Measurements from ENCODE around the gene ZFHX2. TPM values are rescaled to one million over a fixed set of nuclear protein-coding genes. Genes with fewer than 3 reads are reported as not detected.

Gene ZFHX2
- total RNA-seq, 1 experiment from 2014 or later, result 19.4 TPM

DNA sequence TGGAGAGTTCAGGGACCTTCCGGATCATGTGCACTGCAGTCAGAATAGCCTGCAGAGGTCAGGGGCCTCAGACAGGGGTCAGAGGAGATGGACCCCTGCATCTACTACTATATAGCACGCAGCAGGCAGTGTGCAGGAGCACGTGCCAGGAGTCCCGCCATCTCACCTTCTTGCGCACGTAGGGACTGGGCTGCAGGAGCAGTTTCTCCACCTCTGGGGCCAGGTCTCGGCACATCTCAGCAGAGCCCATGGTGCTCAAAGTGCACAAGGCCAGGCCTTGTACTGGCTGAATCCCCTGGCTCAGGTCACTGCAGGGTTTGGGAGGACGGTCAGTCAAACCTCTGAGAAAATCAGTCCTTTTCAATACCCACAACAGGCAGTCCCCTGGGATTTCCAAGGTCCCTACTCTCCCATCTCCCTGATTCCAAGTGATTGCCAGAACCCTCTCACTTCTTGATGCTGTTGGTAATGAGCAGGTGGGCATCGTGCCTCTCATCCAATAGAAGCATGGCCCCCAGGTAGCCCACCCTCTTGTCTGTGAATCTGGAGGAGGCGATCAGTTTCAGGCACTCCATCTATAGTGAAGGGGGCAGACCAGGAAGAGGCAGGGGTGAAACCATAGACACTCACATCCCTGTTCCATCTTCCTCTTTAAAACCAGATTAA, 14.7 kb upstream of the ZFHX2 start:
- DNase-seq, result no peak
- no peak overlapping the region for H3K4ac ChIP-seq (ENCODE audit: low read depth, low read length)
- no peak overlapping the region for H3K56ac ChIP-seq (ENCODE audit: insufficient read length, low read depth, low read length)
- peaks cover 3% of the 10 kb centered on the region for H4K20me1 ChIP-seq (ENCODE audit: control insufficient read depth, insufficient read depth, insufficient read length)
- no peak overlapping the region for H3K14ac ChIP-seq (ENCODE audit: insufficient read depth, low read length)
- no peaks in the 10 kb centered on the region for H3K79me2 ChIP-seq (ENCODE audit: insufficient read depth, low read length)
- H3T11ph ChIP-seq (ENCODE audit: low read length), result no peak overlapping the region
- WGBS (ENCODE audit: extremely low coverage, insufficient read length, low lambda C conversion rate), result no CpG with 5 or more reads among the region's 10 CpGs
- Mint-ChIP-seq H3K36me3 (ENCODE audit: insufficient read depth in 1 of 3, low read depth in 3 of 3) (peaks cover 9 to 44% (median 40%) of the 10 kb centered on the region in 3 experiments), H3K27ac (no peak overlapping the region; a peak in 1 of 7 replicates), H3K4me3 (peak overlapping the region; percentile 95 to 99), H3K4me1 (peaks cover 29 to 34% of the 10 kb centered on the region in 2 experiments), H3K9me3 (no peaks in the 10 kb centered on the region), H3K27me3 (ENCODE audit: low read depth) (no peaks in the 10 kb centered on the region; the same call in 1 of the 2 replicates)
- no peak overlapping the region for H4K8ac ChIP-seq (replicated peaks; ENCODE audit: insufficient read length, low read depth, low read length)
- H2BK120ac ChIP-seq (ENCODE audit: low read depth, low read length, poor library complexity, severe bottlenecking), result no peak overlapping the region
- no peak for TF ChIP-seq CTCF (conservative IDR thresholded peaks at IDR 0.05)
- no peak overlapping the region for H2AFZ ChIP-seq (ENCODE audit: low read length)
- peaks cover 9% of the 10 kb centered on the region for H3K4me1 ChIP-seq (ENCODE audit: insufficient read depth, low read length)
- H2BK15ac ChIP-seq (ENCODE audit: low read depth, low read length), result no peak overlapping the region
- no peaks in the 10 kb centered on the region for H3K79me1 ChIP-seq (ENCODE audit: insufficient read depth, low read depth, low read length, poor library complexity, severe bottlenecking)
- H3K27ac ChIP-seq (ENCODE audit: insufficient read length, low read depth, low read length), result no peak overlapping the region
- H3K18ac ChIP-seq (ENCODE audit: insufficient read length, low read depth, low read length), result no peak overlapping the region
- H4K91ac ChIP-seq (ENCODE audit: insufficient read length, low read depth, low read length), result no peak overlapping the region
- no peaks in the 10 kb centered on the region for H3K9me3 ChIP-seq (ENCODE audit: control insufficient read depth, low read depth, low read length)
- H2BK5ac ChIP-seq (ENCODE audit: insufficient read length, low read length), result no peak overlapping the region
- peaks cover 3% of the 10 kb centered on the region for H3K23me2 ChIP-seq (ENCODE audit: insufficient read length, low read depth, low read length, poor library complexity, severe bottlenecking)
- no peak overlapping the region for H4K5ac ChIP-seq (ENCODE audit: insufficient read length, low read depth, low read length)
- peak overlapping the region; percentile 75 for H3K4me2 ChIP-seq (ENCODE audit: insufficient read depth, insufficient read length, low read length)
- H3K9ac ChIP-seq (ENCODE audit: extremely low read depth, insufficient read length, low read length), result no peak overlapping the region
- no peak overlapping the region for H2AK5ac ChIP-seq (ENCODE audit: insufficient read length, low read length)
- no peak overlapping the region for H2BK12ac ChIP-seq (ENCODE audit: insufficient read length, low read depth, low read length)
- H2BK20ac ChIP-seq (ENCODE audit: low read depth, low read length, poor library complexity, severe bottlenecking), result no peak overlapping the region
- no peak overlapping the region for H3K23ac ChIP-seq (ENCODE audit: insufficient read length, low read depth, low read length)
- no peaks in the 10 kb centered on the region for H3K27me3 ChIP-seq (ENCODE audit: insufficient read depth, low read length)

Data from H9 (cell line).